K562 (cell line): Measurements from ENCODE around the gene HEXIM1. TPM values are rescaled to one million over a fixed set of nuclear protein-coding genes. Genes with fewer than 3 reads are reported as not detected.

Source experiments
- ATAC-seq: fragments of 200-7000 bp; cut with Tn5 transposase; 3 replicates; pipeline ENCODE4 v1.9.1; 2020; ENCODE audit warnings: moderate library complexity
- BruUV-seq: library from RNA; stranded (reverse); fragments of 400-500 nt; replicated peaks from 2 replicates; lab custom pipeline; 2021; lab: Mats Ljungman, UMichigan
- CTCF ChIA-PET: fragments of 300-600 bp; formaldehyde crosslinking; extraction: SDS; loops from one replicate; lab custom pipeline; 2021; ENCODE audit warnings: low intra/inter-chr PET ratio; lab: Yijun Ruan, JAX
- POLR2A ChIA-PET: fragments of 300-600, 350-650 bp; sonication (Branson Sonifier 250); formaldehyde crosslinking; extraction: SDS; loops from one replicate; lab custom pipeline; 2021; ENCODE audit warnings: antibody characterized with exemption, inconsistent platforms; lab: Yijun Ruan, JAX
- DNase-seq, 4 experiments: peaks; one replicate each; pipeline versions ENCODE4 v3.0.0 to v3.0.0-alpha.2; 2011 to 2018; ENCODE audit warnings: low spot score in 3 of 4, mixed read lengths in 3 of 4; ENCODE audit errors: extremely low read depth in 1 of 4
- FAIRE-seq: peaks from 2 replicates; lab custom pipeline; 2011; peaks lifted over from hg19 to GRCh38; lab: Jason Lieb, UNC
- H2AFZ ChIP-seq: 2 replicates; pipeline ENCODE4 v1.6.0; 2011; ENCODE audit warnings: low read depth, low read length, control low read depth, inconsistent platforms
- H3K27ac ChIP-seq: fragments of 200-600 bp; 3 replicates; pipeline ENCODE4 v1.8.0; 2011; ENCODE audit warnings: low read depth, mild to moderate bottlenecking, control low read depth, inconsistent platforms, low read length, moderate library complexity, mixed read lengths; ENCODE audit errors: extremely low read depth
- H3K27me3 ChIP-seq, 2 experiments: fragments of 300-600 bp in 1 of 2; 2 replicates in 1 of 2; 3 replicates in 1 of 2; pipeline versions ENCODE4 v1.6.0 to v1.8.0; 2011; ENCODE audit warnings: inconsistent platforms in 2 of 2, low read length in 2 of 2, mild to moderate bottlenecking in 1 of 2, mixed read lengths in 1 of 2, moderate library complexity in 1 of 2; ENCODE audit not compliant: control insufficient read depth in 2 of 2, insufficient read depth in 2 of 2
- H3K36me3 ChIP-seq: fragments of 300-600 bp; 3 replicates; pipeline ENCODE4 v1.8.0; 2011; ENCODE audit warnings: mild to moderate bottlenecking, low read length, inconsistent platforms; ENCODE audit not compliant: control insufficient read depth, insufficient read depth
- H3K4me1 ChIP-seq, 2 experiments: fragments of 200-600 bp in 1 of 2; replicated peaks in 1 of 2; 2 replicates in 1 of 2; 3 replicates in 1 of 2; pipeline versions ENCODE4 v1.5.1 to v1.8.0; 2011; ENCODE audit warnings: inconsistent platforms in 2 of 2, low read length in 2 of 2, mild to moderate bottlenecking in 1 of 2, mixed read lengths in 1 of 2, moderate library complexity in 1 of 2; ENCODE audit not compliant: control insufficient read depth in 2 of 2, insufficient read depth in 2 of 2
- H3K4me2 ChIP-seq: 2 replicates; pipeline ENCODE4 v1.6.1; 2011; ENCODE audit warnings: low read length, control low read depth, inconsistent platforms, mixed read lengths; ENCODE audit not compliant: insufficient read depth
- H3K4me3 ChIP-seq: fragments of 200-600 bp; sonication (generic), shearing (Covaris generic); 2 replicates; pipeline ENCODE4 v1.5.1; 2016; ENCODE audit warnings: control low read depth, inconsistent platforms
- H3K79me2 ChIP-seq: fragments of 200-600 bp; 3 replicates; pipeline ENCODE4 v1.8.0; 2011; ENCODE audit warnings: low read length, inconsistent platforms; ENCODE audit not compliant: control insufficient read depth, insufficient read depth
- H3K9ac ChIP-seq, 2 experiments: 2 replicates each; pipeline versions ENCODE4 v1.6.0 to v1.6.1; 2011; ENCODE audit warnings: low read depth in 2 of 2, low read length in 2 of 2, control low read depth in 1 of 2, inconsistent platforms in 1 of 2, mild to moderate bottlenecking in 1 of 2, mixed read lengths in 1 of 2; ENCODE audit not compliant: insufficient read depth in 1 of 2
- H3K9me1 ChIP-seq: one replicate; pipeline ENCODE4 v1.6.0; 2011; ENCODE audit warnings: inconsistent platforms, mild to moderate bottlenecking, low read length, moderate library complexity; ENCODE audit not compliant: control insufficient read depth, insufficient read depth
- H3K9me3 ChIP-seq: replicated peaks from 2 replicates; pipeline ENCODE4 v1.5.1; 2011; ENCODE audit warnings: low read depth, low read length, inconsistent platforms; ENCODE audit not compliant: control insufficient read depth, insufficient read depth
- H4K20me1 ChIP-seq: replicated peaks from 2 replicates; pipeline ENCODE4 v1.6.1; 2011; ENCODE audit warnings: low read length, inconsistent platforms, mixed read lengths; ENCODE audit not compliant: control insufficient read depth, insufficient read depth
- CEBPB ChIP-seq: fragments of 450-650 bp; IDR thresholded peaks from 2 replicates; pipeline ENCODE4 v1.6.1; 2016; ENCODE audit warnings: missing genetic modification characterization, missing compliant biosample characterization
- NELFE ChIP-seq: IDR thresholded peaks from 2 replicates; pipeline ENCODE4 v1.6.1; 2011; ENCODE audit warnings: mild to moderate bottlenecking; ENCODE audit not compliant: insufficient read depth, insufficient read length
- PHF20 ChIP-seq: fragments of 450-650 bp; IDR thresholded peaks from 2 replicates; pipeline ENCODE4 v1.6.1; 2018; ENCODE audit not compliant: partially characterized antibody
- whole genome bisulfite sequencing: fragments of 100-300 bp; shearing (Covaris generic); methylation state at CpG from one replicate; pipeline ENCODE4 v1.1.6; 2016; ENCODE audit warnings: low coverage, mixed read lengths; ENCODE audit not compliant: insufficient coverage; ENCODE audit errors: missing lambda C conversion rate; 5-methylcytosine and 5-hydroxymethylcytosine counted together
- in situ Hi-C: fragments of 300-500 bp; cut with MboI; formaldehyde crosslinking; loops from 4 replicates; pipeline ENCODE4 v1.15.0; 2018; ENCODE audit warnings: inconsistent platforms, mixed read lengths
- intact Hi-C: fragments of 100-400 bp; cut with micrococcal nuclease; formaldehyde crosslinking; loops from 2 replicates; pipeline ENCODE4 v1.14.2; 2022
- polyA plus RNA-seq, 8 experiments: library from polyadenylated mRNA; depleted of rRNA in 4 of 8; stranded (reverse) in 5 of 8; unstranded in 3 of 8; fragments of >200 nt; fragmentation: Nextera tagmentation in 2 of 8; fragmentation: Illumina TruSeq in 1 of 8; extraction: Ambion mirVana in 2 of 8; extraction: Trizol in 1 of 8; gene quantifications; 2 replicates each; pipeline versions ENCODE4 v1.2.1 to v1.2.3, GENCODE V29; 2011 to 2014; ENCODE audit warnings: inconsistent platforms in 1 of 8, missing spikeins in 1 of 8
- total RNA-seq, 7 experiments: library from RNA; depleted of rRNA in 6 of 7; stranded (reverse); fragments of >200 nt in 6 of 7; fragmentation: Illumina TruSeq in 2 of 7; extraction: Trizol in 2 of 7; gene quantifications; 2 replicates each; pipeline versions ENCODE4 v1.2.1 to v1.2.3, GENCODE V29; 2011 to 2021; ENCODE audit warnings: low replicate concordance in 1 of 7
- TF ChIP-seq, protein P1 (sequence below), 3 experiments: IDR thresholded peaks in 2 of 3; conservative IDR thresholded peaks in 1 of 3; 2 replicates each; pipeline ENCODE4 v1.5.1; 2011 to 2012; ENCODE audit warnings: low read length in 3 of 3, mild to moderate bottlenecking in 3 of 3, control low read depth in 2 of 3, improper control_type of control experiment in 1 of 3, inconsistent platforms in 1 of 3, low read depth in 1 of 3, mixed read lengths in 1 of 3, moderate library complexity in 1 of 3; ENCODE audit not compliant: insufficient read depth in 2 of 3
- TF ChIP-seq, protein P2 (sequence below), 2 experiments: IDR thresholded peaks in 1 of 2; conservative IDR thresholded peaks in 1 of 2; 2 replicates each; pipeline ENCODE4 v1.6.1; 2016; ENCODE audit warnings: low read depth in 2 of 2, mild to moderate bottlenecking in 1 of 2, missing compliant biosample characterization in 1 of 2, missing genetic modification characterization in 1 of 2, moderate library complexity in 1 of 2
- TF ChIP-seq, protein P3 (sequence below): fragments of 250-450 bp; sonication (Bioruptor Pico); IDR thresholded peaks from 2 replicates; pipeline ENCODE4 v1.4.0; 2020; ENCODE audit warnings: mild to moderate bottlenecking
- TF ChIP-seq, protein P4 (sequence below): sonication (generic); formaldehyde crosslinking; IDR thresholded peaks from 2 replicates; pipeline ENCODE4 v1.8.1; 2023; ENCODE audit warnings: mild to moderate bottlenecking, missing genetic modification reagents

The HEXIM1 gene
- total and polyA plus RNA-seq, 9 of the 15 experiments (the other 6 are each of a cell fraction or from before 2014, with no cell fraction given): 1.4 to 28.3 (median 9.1) TPM

DNA sequence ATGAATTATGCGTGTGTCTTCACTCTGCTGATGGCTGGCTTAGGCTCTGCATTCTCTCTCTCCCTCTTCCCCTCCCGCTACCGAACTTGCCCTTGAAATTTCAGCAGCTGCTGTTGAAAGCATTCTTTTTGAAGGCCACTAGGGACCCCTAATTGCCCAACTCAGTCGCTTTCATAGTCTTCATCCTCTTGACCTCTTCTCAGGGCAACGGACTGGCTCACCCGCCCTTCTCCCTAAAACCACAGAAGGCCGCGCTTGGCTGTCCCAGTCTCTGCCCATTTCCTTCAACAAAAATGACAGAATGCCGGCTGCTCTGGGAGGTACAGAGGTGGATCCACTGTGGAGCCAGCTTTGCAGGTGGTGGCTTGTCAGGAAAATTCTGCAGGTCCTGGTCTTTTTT lies 52.4 kb downstream of the HEXIM1 start:
- ATAC-seq (no peak), DNase-seq (peak in 1 of 4 experiments; percentile 47), FAIRE-seq (no peak)
- Histone ChIP-seq H3K36me3 (no peaks in the 10 kb centered on the region), H3K27me3 (no peaks in the 10 kb centered on the region), H3K4me3 (no peak overlapping the region), H2AFZ (peak overlapping the region; percentile 42; the same call in 1 of the 2 replicates), H3K4me2 (no peak overlapping the region), H3K9me3 (no peaks in the 10 kb centered on the region), H3K9me1 (no peaks in the 10 kb centered on the region), H3K79me2 (no peaks in the 10 kb centered on the region), H3K27ac (no peak overlapping the region), H3K9ac (no peak overlapping the region), H4K20me1 (no peaks in the 10 kb centered on the region), H3K4me1 (peaks cover 12 to 13% of the 10 kb centered on the region in 2 experiments)
- ChIA-PET POLR2A (interaction anchor here (0.6 to 6.7 kb wide), 3 partner anchors 39 to 77 kb away, joined by 3 to 137 read pairs (median 3); partner anchors contain the start of genes HEXIM1 and HEXIM2), CTCF (interaction anchor here (7.5 kb wide), 1 partner anchor 67 kb away, joined by 165 read pairs; the partner anchor contains the start of genes ACBD4 and PLCD3)
- no TSS peak for BruUV-seq
- TF ChIP-seq, protein P1, sequence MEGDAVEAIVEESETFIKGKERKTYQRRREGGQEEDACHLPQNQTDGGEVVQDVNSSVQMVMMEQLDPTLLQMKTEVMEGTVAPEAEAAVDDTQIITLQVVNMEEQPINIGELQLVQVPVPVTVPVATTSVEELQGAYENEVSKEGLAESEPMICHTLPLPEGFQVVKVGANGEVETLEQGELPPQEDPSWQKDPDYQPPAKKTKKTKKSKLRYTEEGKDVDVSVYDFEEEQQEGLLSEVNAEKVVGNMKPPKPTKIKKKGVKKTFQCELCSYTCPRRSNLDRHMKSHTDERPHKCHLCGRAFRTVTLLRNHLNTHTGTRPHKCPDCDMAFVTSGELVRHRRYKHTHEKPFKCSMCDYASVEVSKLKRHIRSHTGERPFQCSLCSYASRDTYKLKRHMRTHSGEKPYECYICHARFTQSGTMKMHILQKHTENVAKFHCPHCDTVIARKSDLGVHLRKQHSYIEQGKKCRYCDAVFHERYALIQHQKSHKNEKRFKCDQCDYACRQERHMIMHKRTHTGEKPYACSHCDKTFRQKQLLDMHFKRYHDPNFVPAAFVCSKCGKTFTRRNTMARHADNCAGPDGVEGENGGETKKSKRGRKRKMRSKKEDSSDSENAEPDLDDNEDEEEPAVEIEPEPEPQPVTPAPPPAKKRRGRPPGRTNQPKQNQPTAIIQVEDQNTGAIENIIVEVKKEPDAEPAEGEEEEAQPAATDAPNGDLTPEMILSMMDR (IDR thresholded peaks at IDR 0.05 in 2 of 3, conservative IDR thresholded peaks at IDR 0.05 in 1 of 3; ENCODE audit: insufficient read depth in 2 of 3, low read depth in 1 of 3, low read length in 3 of 3): peak; percentile 12 to 36 (median 26); a peak in 3 of 6 replicates
- TF ChIP-seq, protein P2, sequence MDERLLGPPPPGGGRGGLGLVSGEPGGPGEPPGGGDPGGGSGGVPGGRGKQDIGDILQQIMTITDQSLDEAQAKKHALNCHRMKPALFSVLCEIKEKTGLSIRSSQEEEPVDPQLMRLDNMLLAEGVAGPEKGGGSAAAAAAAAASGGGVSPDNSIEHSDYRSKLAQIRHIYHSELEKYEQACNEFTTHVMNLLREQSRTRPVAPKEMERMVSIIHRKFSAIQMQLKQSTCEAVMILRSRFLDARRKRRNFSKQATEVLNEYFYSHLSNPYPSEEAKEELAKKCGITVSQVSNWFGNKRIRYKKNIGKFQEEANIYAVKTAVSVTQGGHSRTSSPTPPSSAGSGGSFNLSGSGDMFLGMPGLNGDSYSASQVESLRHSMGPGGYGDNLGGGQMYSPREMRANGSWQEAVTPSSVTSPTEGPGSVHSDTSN (CRISPR knock-in tag; IDR thresholded peaks at IDR 0.05; ENCODE audit: low read depth): no peak
- TF ChIP-seq, protein P2 (tag; conservative IDR thresholded peaks at IDR 0.05; ENCODE audit: low read depth): 0 out of 2 replicates have a peak, but pooled peaks have one; percentile 25
- no peak for TF ChIP-seq PHF20
- TF ChIP-seq, protein P3, sequence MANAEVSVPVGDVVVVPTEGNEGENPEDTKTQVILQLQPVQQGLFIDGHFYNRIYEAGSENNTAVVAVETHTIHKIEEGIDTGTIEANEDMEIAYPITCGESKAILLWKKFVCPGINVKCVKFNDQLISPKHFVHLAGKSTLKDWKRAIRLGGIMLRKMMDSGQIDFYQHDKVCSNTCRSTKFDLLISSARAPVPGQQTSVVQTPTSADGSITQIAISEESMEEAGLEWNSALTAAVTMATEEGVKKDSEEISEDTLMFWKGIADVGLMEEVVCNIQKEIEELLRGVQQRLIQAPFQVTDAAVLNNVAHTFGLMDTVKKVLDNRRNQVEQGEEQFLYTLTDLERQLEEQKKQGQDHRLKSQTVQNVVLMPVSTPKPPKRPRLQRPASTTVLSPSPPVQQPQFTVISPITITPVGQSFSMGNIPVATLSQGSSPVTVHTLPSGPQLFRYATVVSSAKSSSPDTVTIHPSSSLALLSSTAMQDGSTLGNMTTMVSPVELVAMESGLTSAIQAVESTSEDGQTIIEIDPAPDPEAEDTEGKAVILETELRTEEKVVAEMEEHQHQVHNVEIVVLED (CRISPR knock-in tag): no peak
- no peak for TF ChIP-seq NELFE
- TF ChIP-seq CEBPB (tag): 0 out of 2 replicates have a peak, but pooled peaks have one; percentile 8
- TF ChIP-seq, protein P4, sequence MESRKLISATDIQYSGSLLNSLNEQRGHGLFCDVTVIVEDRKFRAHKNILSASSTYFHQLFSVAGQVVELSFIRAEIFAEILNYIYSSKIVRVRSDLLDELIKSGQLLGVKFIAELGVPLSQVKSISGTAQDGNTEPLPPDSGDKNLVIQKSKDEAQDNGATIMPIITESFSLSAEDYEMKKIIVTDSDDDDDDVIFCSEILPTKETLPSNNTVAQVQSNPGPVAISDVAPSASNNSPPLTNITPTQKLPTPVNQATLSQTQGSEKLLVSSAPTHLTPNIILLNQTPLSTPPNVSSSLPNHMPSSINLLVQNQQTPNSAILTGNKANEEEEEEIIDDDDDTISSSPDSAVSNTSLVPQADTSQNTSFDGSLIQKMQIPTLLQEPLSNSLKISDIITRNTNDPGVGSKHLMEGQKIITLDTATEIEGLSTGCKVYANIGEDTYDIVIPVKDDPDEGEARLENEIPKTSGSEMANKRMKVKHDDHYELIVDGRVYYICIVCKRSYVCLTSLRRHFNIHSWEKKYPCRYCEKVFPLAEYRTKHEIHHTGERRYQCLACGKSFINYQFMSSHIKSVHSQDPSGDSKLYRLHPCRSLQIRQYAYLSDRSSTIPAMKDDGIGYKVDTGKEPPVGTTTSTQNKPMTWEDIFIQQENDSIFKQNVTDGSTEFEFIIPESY (CRISPR knock-in tag): peak; percentile 86
- intact Hi-C loops: no loop called here
- WGBS: 26% methylated on average over 9 of the region's 9 CpGs
- in situ Hi-C loops: no loop called here
